GM23338 (cell line): ENCODE measurements around the gene MRPL20.

Source experiments
- CREB1 ChIP-seq: fragments of 250-450 bp; sonication (Bioruptor Pico); IDR thresholded peaks from 2 replicates; pipeline ENCODE4 v1.5.0; 2020; ENCODE audit warnings: low read depth, mild to moderate bottlenecking, moderate library complexity
- EZH2 ChIP-seq: fragments of 200-600 bp; sonication (generic); IDR thresholded peaks from one replicate; pipeline ENCODE4 v1.8.0; 2017; ENCODE audit warnings: antibody characterized with exemption, mild to moderate bottlenecking, low read depth; ENCODE audit not compliant: unreplicated experiment
- EZH2phosphoT487 ChIP-seq: fragments of 200-600 bp; sonication (generic); IDR thresholded peaks from one replicate; pipeline ENCODE4 v1.8.1; 2018; ENCODE audit warnings: antibody characterized with exemption; ENCODE audit not compliant: unreplicated experiment
- JUNB ChIP-seq: IDR thresholded peaks from one replicate; pipeline ENCODE4 v1.6.1; 2016; ENCODE audit warnings: antibody characterized with exemption; ENCODE audit not compliant: unreplicated experiment
- POLR2AphosphoS5 ChIP-seq: IDR thresholded peaks from 2 replicates; pipeline ENCODE4 v1.6.1; 2016; ENCODE audit warnings: antibody characterized with exemption, low read depth
- ZNF114 ChIP-seq: fragments of 250-450 bp; sonication (Bioruptor Pico); IDR thresholded peaks from 2 replicates; pipeline ENCODE4 v1.5.0; 2020; ENCODE audit warnings: mild to moderate bottlenecking, moderate library complexity
- TF ChIP-seq, protein P1 (sequence below), 2 experiments: fragments of 200-600 bp in 1 of 2; sonication (generic) in 1 of 2; conservative IDR thresholded peaks; 2 replicates each; pipeline versions ENCODE4 v1.5.1 to v1.6.1; 2016 to 2017; ENCODE audit warnings: antibody characterized with exemption in 2 of 2, low read depth in 2 of 2, mild to moderate bottlenecking in 2 of 2, moderate library complexity in 1 of 2
- TF ChIP-seq, protein P2 (sequence below): IDR thresholded peaks from one replicate; pipeline ENCODE4 v1.6.1; 2018; ENCODE audit warnings: antibody characterized with exemption; ENCODE audit not compliant: unreplicated experiment
- TF ChIP-seq, protein P3 (sequence below): IDR thresholded peaks from 2 replicates; pipeline ENCODE4 v1.6.1; 2016; ENCODE audit warnings: antibody characterized with exemption

DNA sequence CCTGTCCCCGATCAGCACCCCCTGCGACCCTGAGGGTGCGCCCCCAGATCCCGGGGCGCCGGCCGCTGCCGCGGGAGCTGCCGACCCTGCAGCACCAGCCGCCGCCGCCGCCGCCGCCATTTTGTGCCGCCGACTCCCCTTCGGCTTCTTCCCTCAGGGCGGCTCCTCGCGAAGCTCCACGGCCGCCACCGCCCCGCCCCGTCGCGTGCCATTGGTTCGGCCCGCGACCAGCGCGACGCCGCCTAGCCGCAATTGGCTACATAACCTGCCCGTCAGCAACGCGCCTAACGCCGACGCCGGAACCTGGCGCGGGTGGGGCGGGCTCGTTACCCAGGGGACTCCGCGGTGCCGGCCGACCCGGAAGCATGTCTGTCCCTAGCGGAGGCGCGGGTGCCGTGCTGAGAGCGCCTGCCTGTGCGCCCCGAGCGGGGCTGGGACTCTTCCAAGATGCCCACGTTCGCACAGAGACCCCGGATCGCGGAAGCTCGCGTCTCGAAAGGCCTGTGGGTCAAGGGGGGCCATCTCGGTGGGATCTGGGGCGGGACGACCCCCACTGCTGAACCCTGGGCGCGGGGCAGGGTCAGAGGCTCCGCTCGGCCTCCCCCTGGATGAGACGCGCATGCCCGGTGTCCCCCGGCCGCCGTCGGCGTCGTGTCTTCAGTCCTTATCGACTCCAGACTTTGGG is 7.8 kb downstream of the MRPL20 start, which contains the start of gene CCNL2:
- TF ChIP-seq, protein P1, sequence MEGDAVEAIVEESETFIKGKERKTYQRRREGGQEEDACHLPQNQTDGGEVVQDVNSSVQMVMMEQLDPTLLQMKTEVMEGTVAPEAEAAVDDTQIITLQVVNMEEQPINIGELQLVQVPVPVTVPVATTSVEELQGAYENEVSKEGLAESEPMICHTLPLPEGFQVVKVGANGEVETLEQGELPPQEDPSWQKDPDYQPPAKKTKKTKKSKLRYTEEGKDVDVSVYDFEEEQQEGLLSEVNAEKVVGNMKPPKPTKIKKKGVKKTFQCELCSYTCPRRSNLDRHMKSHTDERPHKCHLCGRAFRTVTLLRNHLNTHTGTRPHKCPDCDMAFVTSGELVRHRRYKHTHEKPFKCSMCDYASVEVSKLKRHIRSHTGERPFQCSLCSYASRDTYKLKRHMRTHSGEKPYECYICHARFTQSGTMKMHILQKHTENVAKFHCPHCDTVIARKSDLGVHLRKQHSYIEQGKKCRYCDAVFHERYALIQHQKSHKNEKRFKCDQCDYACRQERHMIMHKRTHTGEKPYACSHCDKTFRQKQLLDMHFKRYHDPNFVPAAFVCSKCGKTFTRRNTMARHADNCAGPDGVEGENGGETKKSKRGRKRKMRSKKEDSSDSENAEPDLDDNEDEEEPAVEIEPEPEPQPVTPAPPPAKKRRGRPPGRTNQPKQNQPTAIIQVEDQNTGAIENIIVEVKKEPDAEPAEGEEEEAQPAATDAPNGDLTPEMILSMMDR (conservative IDR thresholded peaks at IDR 0.05; ENCODE audit: low read depth in 2 of 2), result peak; percentile 7 to 27; a peak in 1 of 4 replicates
- TF ChIP-seq POLR2AphosphoS5 (peak; percentile 72; the same call in 1 of the 2 replicates), EZH2 (no peak), JUNB (no peak), EZH2phosphoT487 (no peak), ZNF114 (CRISPR knock-in tag) (no peak), CREB1 (peak; percentile 93)
- TF ChIP-seq, protein P2, sequence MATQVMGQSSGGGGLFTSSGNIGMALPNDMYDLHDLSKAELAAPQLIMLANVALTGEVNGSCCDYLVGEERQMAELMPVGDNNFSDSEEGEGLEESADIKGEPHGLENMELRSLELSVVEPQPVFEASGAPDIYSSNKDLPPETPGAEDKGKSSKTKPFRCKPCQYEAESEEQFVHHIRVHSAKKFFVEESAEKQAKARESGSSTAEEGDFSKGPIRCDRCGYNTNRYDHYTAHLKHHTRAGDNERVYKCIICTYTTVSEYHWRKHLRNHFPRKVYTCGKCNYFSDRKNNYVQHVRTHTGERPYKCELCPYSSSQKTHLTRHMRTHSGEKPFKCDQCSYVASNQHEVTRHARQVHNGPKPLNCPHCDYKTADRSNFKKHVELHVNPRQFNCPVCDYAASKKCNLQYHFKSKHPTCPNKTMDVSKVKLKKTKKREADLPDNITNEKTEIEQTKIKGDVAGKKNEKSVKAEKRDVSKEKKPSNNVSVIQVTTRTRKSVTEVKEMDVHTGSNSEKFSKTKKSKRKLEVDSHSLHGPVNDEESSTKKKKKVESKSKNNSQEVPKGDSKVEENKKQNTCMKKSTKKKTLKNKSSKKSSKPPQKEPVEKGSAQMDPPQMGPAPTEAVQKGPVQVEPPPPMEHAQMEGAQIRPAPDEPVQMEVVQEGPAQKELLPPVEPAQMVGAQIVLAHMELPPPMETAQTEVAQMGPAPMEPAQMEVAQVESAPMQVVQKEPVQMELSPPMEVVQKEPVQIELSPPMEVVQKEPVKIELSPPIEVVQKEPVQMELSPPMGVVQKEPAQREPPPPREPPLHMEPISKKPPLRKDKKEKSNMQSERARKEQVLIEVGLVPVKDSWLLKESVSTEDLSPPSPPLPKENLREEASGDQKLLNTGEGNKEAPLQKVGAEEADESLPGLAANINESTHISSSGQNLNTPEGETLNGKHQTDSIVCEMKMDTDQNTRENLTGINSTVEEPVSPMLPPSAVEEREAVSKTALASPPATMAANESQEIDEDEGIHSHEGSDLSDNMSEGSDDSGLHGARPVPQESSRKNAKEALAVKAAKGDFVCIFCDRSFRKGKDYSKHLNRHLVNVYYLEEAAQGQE, result no peak
- TF ChIP-seq, protein P3, sequence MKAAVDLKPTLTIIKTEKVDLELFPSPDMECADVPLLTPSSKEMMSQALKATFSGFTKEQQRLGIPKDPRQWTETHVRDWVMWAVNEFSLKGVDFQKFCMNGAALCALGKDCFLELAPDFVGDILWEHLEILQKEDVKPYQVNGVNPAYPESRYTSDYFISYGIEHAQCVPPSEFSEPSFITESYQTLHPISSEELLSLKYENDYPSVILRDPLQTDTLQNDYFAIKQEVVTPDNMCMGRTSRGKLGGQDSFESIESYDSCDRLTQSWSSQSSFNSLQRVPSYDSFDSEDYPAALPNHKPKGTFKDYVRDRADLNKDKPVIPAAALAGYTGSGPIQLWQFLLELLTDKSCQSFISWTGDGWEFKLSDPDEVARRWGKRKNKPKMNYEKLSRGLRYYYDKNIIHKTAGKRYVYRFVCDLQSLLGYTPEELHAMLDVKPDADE, result peak; percentile 56; the same call in 1 of the 2 replicates
